Measurements from ENCODE around the gene KMT2E. TPM values are rescaled to one million over a fixed set of nuclear protein-coding genes. Genes with fewer than 3 reads are reported as not detected.
A peak's percentile ranks its signal among the peaks of the same experiment; 100 is the strongest.
"Not testable (repeated sequence)": the region's sequence is repeated elsewhere in the genome, so short reads cannot be mapped to it uniquely, and the experiment has no call there.

KMT2E gene
- total RNA-seq, 1 donor: 132 TPM

- TF ChIP-seq CTCF (IDR thresholded peaks at IDR 0.05; ENCODE audit: insufficient read depth, low read length): no peak
- peak overlapping the region; percentile 72 for H3K4me3 ChIP-seq (ENCODE audit: low read depth, low read length)
- DNase-seq (ENCODE audit: low read depth): peak; percentile 42
Observed at GRCh38 chr7:104982308-104983075, 31.5 kb upstream of the KMT2E start.

- TF ChIP-seq CTCF (IDR thresholded peaks at IDR 0.05; ENCODE audit: insufficient read depth, low read length): no peak
- DNase-seq (ENCODE audit: low read depth): no peak
- H3K4me3 ChIP-seq (ENCODE audit: low read depth, low read length): peak overlapping the region; percentile 72
Observed at GRCh38 chr7:104983076-104983577, 30.9 kb upstream of the KMT2E start.

- DNase-seq (ENCODE audit: low read depth): peak; percentile 81
- peak; percentile 62 for TF ChIP-seq CTCF (IDR thresholded peaks at IDR 0.05; ENCODE audit: insufficient read depth, low read length)
Observed at GRCh38 chr7:104983578-104984539, 30.1 kb upstream of the KMT2E start.

GRCh38 chr7:104984585-104985258 is 29.3 kb upstream of the KMT2E start:
- peak overlapping the region; percentile 72 for H3K4me3 ChIP-seq (ENCODE audit: low read depth, low read length)
- no peak for DNase-seq (ENCODE audit: low read depth)
- no peak for TF ChIP-seq CTCF (IDR thresholded peaks at IDR 0.05; ENCODE audit: insufficient read depth, low read length)

More at GRCh38 chr7:104983578-104984539, 30.1 kb upstream of the KMT2E start:
- H3K4me3 ChIP-seq (ENCODE audit: low read depth, low read length): peak overlapping the region; percentile 72

GRCh38 chr7:104985259-104985617 is 28.8 kb upstream of the KMT2E start:
- TF ChIP-seq CTCF (IDR thresholded peaks at IDR 0.05; ENCODE audit: insufficient read depth, low read length): no peak
- no peak for DNase-seq (ENCODE audit: low read depth)
- no peak overlapping the region for H3K4me3 ChIP-seq (ENCODE audit: low read depth, low read length)

- no peak overlapping the region for H3K4me3 ChIP-seq (ENCODE audit: low read depth, low read length)
- DNase-seq (ENCODE audit: low read depth): no peak
- no peak for TF ChIP-seq CTCF (IDR thresholded peaks at IDR 0.05; ENCODE audit: insufficient read depth, low read length)
Observed at GRCh38 chr7:104986628-104987259, 27.3 kb upstream of the KMT2E start.

- H3K4me3 ChIP-seq (ENCODE audit: low read depth, low read length); DNase-seq (ENCODE audit: low read depth): not testable (repeated sequence)
Observed at GRCh38 chr7:104987403-104987802, 26.6 kb upstream of the KMT2E start.

Measured in fibroblast of the aortic adventitia (primary cell).